Kidney (tissue), 14 donors: ENCODE results near the gene TOM1. TPM values are rescaled to one million over a fixed set of nuclear protein-coding genes. Genes with fewer than 3 reads are reported as not detected.

Source experiments
- DNase-seq, 5 donors: peaks; one replicate each; pipeline ENCODE4 v3.0.0-alpha.2; 2013 to 2020
- FAIRE-seq: peaks from 2 replicates; lab custom pipeline; 2012; peaks lifted over from hg19 to GRCh38; lab: Jason Lieb, UNC
- H3K27ac ChIP-seq, 2 donors: one replicate each; pipeline ENCODE4 v1.7.0; 2013; ENCODE audit warnings: low read depth in 2 of 2, low read length in 2 of 2, inconsistent platforms in 1 of 2
- H3K27me3 ChIP-seq: one replicate; pipeline ENCODE4 v1.7.1; 2013; ENCODE audit warnings: low read length, inconsistent platforms; ENCODE audit not compliant: control insufficient read depth, insufficient read depth
- H3K36me3 ChIP-seq, 3 donors: one replicate each; pipeline versions ENCODE4 v1.7.0 to v1.7.1; 2013; ENCODE audit warnings: low read length in 3 of 3, control low read depth in 1 of 3, inconsistent platforms in 1 of 3; ENCODE audit not compliant: insufficient read depth in 3 of 3, control insufficient read depth in 2 of 3
- H3K4me1 ChIP-seq, 3 donors: one replicate each; pipeline versions ENCODE4 v1.7.0 to v1.7.1; 2013; ENCODE audit warnings: low read length in 3 of 3, inconsistent platforms in 1 of 3, low read depth in 1 of 3; ENCODE audit not compliant: control insufficient read depth in 2 of 3, insufficient read depth in 2 of 3
- H3K4me3 ChIP-seq, 3 donors: one replicate each; pipeline versions ENCODE4 v1.7.0 to v1.8.1; 2013; ENCODE audit warnings: low read length in 3 of 3, control low read depth in 1 of 3, inconsistent platforms in 1 of 3
- H3K9ac ChIP-seq, 3 donors: one replicate each; pipeline versions ENCODE4 v1.7.0 to v1.7.1; 2013; ENCODE audit warnings: low read length in 3 of 3, control low read depth in 1 of 3, inconsistent platforms in 1 of 3
- H3K9me3 ChIP-seq, 3 donors: one replicate each; pipeline versions ENCODE4 v1.7.0 to v1.7.1; 2013; ENCODE audit warnings: low read length in 3 of 3, control low read depth in 1 of 3, inconsistent platforms in 1 of 3; ENCODE audit not compliant: control insufficient read depth in 2 of 3, insufficient read depth in 1 of 3
- CTCF ChIP-seq: IDR thresholded peaks from 3 replicates; pipeline ENCODE4 v1.5.1; 2012; ENCODE audit warnings: mild to moderate bottlenecking, moderate library complexity, borderline replicate concordance; ENCODE audit not compliant: insufficient read depth; ENCODE audit errors: extremely low read depth
- intact Hi-C: fragments of 100-400 bp; cut with DNase I; formaldehyde crosslinking; loops from one replicate; pipeline ENCODE4 v1.11.1; 2022
- polyA plus RNA-seq: library from polyadenylated mRNA; stranded (reverse); fragments of 350-450 nt; fragmentation: Illumina TruSeq; extraction: RNeasy Lipid Tissue Mini Kit (QIAGEN cat#74804); gene quantifications from one replicate; pipeline ENCODE4 v1.2.3, GENCODE V29; 2014; ENCODE audit warnings: low read depth, low replicate concordance; ENCODE audit not compliant: insufficient read depth
- total RNA-seq: library from RNA; stranded (reverse); fragmentation: NEBNext Ultra II Directional; extraction: Animal tissue kit (Norgen Biotek cat#: 25700); gene quantifications from one replicate; pipeline ENCODE4 v1.2.1, GENCODE V29; 2021
- donor health status: control.
- donor health status: control.
- donor health status: control.
- donor health status: control.
- donor health status: control.
- donor health status: DM: yes; HTN: yes; CAD: no.
- donor health status: Normal renal cell carcinoma (clear cell type).

TOM1 gene
- total and polyA plus RNA-seq, 2 donors from 2014 or later: 67.0 to 68.2 TPM

- peak in 3 of 5 donors; percentile 26 to 39 (median 31) for DNase-seq
- Histone ChIP-seq H3K4me3 (no peak overlapping the region), H3K36me3 (peaks cover 0 to 3% (median 0%) of the 10 kb centered on the region in 3 donors), H3K9me3 (no peaks in the 10 kb centered on the region), H3K4me1 (peaks cover 0 to 57% (median 49%) of the 10 kb centered on the region in 3 donors), H3K9ac (peak overlapping the region in 1 of 3 donors; percentile 74), H3K27ac (peak overlapping the region; percentile 86 to 92), H3K27me3 (no peaks in the 10 kb centered on the region)
- no peak for FAIRE-seq
- intact Hi-C loops: no loop called here
- no peak for TF ChIP-seq CTCF
These were observed 12.7 kb downstream of the TOM1 start for GRCh38 chr22:35312198-35313059.

GRCh38 chr22:35313311-35314121 is 13.8 kb downstream of the TOM1 start:
- peaks cover 0 to 11% (median 3%) of the 10 kb centered on the region in 3 donors for H3K36me3 ChIP-seq
- DNase-seq (peak in 4 of 5 donors; percentile 72 to 80 (median 75)), FAIRE-seq (peak; percentile 47)
- peak overlapping the region in 1 of 3 donors; percentile 32 for H3K4me3 ChIP-seq
- intact Hi-C loops: no loop called here
- peaks cover 0 to 55% (median 49%) of the 10 kb centered on the region in 3 donors for H3K4me1 ChIP-seq
- H3K27ac ChIP-seq: peak overlapping the region; percentile 86 to 92
- no peaks in the 10 kb centered on the region for H3K27me3 ChIP-seq
- H3K9me3 ChIP-seq: no peaks in the 10 kb centered on the region
- H3K9ac ChIP-seq: peak overlapping the region in 1 of 3 donors; percentile 74
- TF ChIP-seq CTCF: no peak

GRCh38 chr22:35314161-35314942 is 14.7 kb downstream of the TOM1 start:
- peak overlapping the region in 1 of 3 donors; percentile 74 for H3K9ac ChIP-seq
- H3K4me3 ChIP-seq: no peak overlapping the region
- H3K27me3 ChIP-seq: no peaks in the 10 kb centered on the region
- peaks cover 0 to 20% (median 10%) of the 10 kb centered on the region in 3 donors for H3K36me3 ChIP-seq
- TF ChIP-seq CTCF: no peak
- DNase-seq: peak in 3 of 5 donors; percentile 12 to 48 (median 24)
- H3K9me3 ChIP-seq: no peaks in the 10 kb centered on the region
- FAIRE-seq: no peak
- peak overlapping the region; percentile 86 to 92 for H3K27ac ChIP-seq
- intact Hi-C loops: no loop called here
- H3K4me1 ChIP-seq: peaks cover 0 to 54% (median 49%) of the 10 kb centered on the region in 3 donors
